Lower lobe of right lung (tissue), 2 donors: ENCODE measurements around the gene GFRA1. TPM values are rescaled to one million over a fixed set of nuclear protein-coding genes. Genes with fewer than 3 reads are reported as not detected.

Experiments used
- ATAC-seq, 2 donors: fragments of 200-7000 bp; cut with Tn5 transposase; one replicate each; pipeline ENCODE4 v1.9.1; 2020 to 2022; ENCODE audit warnings: mild to moderate bottlenecking in 2 of 2, moderate library complexity in 2 of 2
- DNase-seq: peaks from one replicate; pipeline ENCODE4 v3.0.0-alpha.2; 2020
- H3K27ac ChIP-seq: fragments of 200-600 bp; one replicate; pipeline ENCODE4 v1.8.0; 2022
- H3K27me3 ChIP-seq: fragments of 200-600 bp; one replicate; pipeline ENCODE4 v1.8.0; 2022; ENCODE audit warnings: low read depth
- H3K36me3 ChIP-seq: fragments of 200-600 bp; one replicate; pipeline ENCODE4 v1.8.0; 2022; ENCODE audit warnings: mild to moderate bottlenecking
- H3K4me1 ChIP-seq: fragments of 200-600 bp; one replicate; pipeline ENCODE4 v1.8.0; 2022
- H3K4me3 ChIP-seq: fragments of 200-600 bp; one replicate; pipeline ENCODE4 v1.8.0; 2022; ENCODE audit warnings: mild to moderate bottlenecking
- H3K9me3 ChIP-seq: fragments of 200-600 bp; one replicate; pipeline ENCODE4 v1.8.0; 2022
- CTCF ChIP-seq: fragments of 200-600 bp; IDR thresholded peaks from one replicate; pipeline ENCODE4 v1.8.0; 2022; ENCODE audit warnings: antibody characterized with exemption, mild to moderate bottlenecking
- intact Hi-C: fragments of 100-400 bp; cut with DNase I; formaldehyde crosslinking; loops from one replicate; pipeline ENCODE4 v1.11.0; 2022
- total RNA-seq: library from RNA; stranded (reverse); fragmentation: NEBNext Ultra II Directional; extraction: Animal tissue kit (Norgen Biotek cat#: 25700); gene quantifications from one replicate; pipeline ENCODE4 v1.2.1, GENCODE V29; 2021
- donor health status: DM: no; HTN: yes; CAD: no; lungs with severe emphysema.

The GFRA1 gene
- total RNA-seq, 1 donor from 2014 or later, result 9.8 TPM

- no peak for TF ChIP-seq CTCF
Observed at GRCh38 chr10:116186273-116186672, 86.7 kb downstream of the GFRA1 start.

DNA sequence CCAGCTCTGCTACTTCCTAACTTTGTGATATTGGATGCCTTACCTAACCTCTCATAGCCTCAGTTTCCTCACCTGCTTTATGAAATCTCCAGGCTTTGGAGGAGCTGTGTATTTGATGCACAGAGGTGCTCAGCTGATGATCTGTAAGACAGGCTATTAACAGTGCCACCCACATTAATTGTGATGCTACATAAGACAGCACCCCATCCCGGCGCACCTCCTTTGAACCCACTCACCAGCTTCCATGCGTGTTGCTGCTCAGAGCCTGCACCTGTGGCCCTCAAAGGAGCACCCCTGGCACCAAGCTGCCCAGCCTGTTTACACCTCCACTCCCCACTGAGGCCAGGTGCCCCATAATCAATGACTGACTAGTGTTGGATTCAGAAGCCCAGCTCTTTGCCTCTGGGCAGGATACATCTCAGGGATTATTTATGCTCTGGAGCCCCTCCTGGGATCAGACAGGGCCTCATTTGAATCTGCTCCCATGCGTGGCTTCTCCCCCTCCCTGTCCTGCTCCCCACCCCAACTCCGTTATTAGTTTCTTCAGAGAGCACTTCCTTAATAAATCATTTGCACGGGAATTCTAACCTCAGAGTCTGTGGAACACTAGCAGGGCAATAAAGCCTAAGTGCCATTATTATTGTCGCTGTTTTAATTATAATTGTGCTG lies 87.7 kb downstream of the GFRA1 start:
- DNase-seq, result no peak

More at GRCh38 chr10:116186273-116186672, 86.7 kb downstream of the GFRA1 start:
- no peaks in the 10 kb centered on the region for H3K27me3 ChIP-seq
- ATAC-seq (no peak), DNase-seq (no peak)
- H3K4me3 ChIP-seq, result no peak overlapping the region
- intact Hi-C loops, result no loop called here
- H3K4me1 ChIP-seq, result no peaks in the 10 kb centered on the region
- no peaks in the 10 kb centered on the region for H3K36me3 ChIP-seq
- H3K27ac ChIP-seq, result no peak overlapping the region
- no peaks in the 10 kb centered on the region for H3K9me3 ChIP-seq

GRCh38 chr10:116184512-116184794 lies 88.6 kb downstream of the GFRA1 start:
- ATAC-seq, result no peak
- Histone ChIP-seq H3K27ac (no peak overlapping the region), H3K4me3 (no peak overlapping the region), H3K27me3 (no peaks in the 10 kb centered on the region), H3K36me3 (no peaks in the 10 kb centered on the region), H3K4me1 (no peaks in the 10 kb centered on the region), H3K9me3 (no peaks in the 10 kb centered on the region)
- TF ChIP-seq CTCF, result no peak
- intact Hi-C loops, result no loop called here
- DNase-seq, result no peak

More for the DNA sequence above, 87.7 kb downstream of the GFRA1 start:
- Histone ChIP-seq H3K9me3 (no peaks in the 10 kb centered on the region), H3K27ac (no peak overlapping the region), H3K27me3 (no peaks in the 10 kb centered on the region), H3K4me1 (no peaks in the 10 kb centered on the region), H3K4me3 (no peak overlapping the region), H3K36me3 (no peaks in the 10 kb centered on the region)
- no peak for TF ChIP-seq CTCF
- no peak for ATAC-seq
- intact Hi-C loops, result no loop called here

GRCh38 chr10:116183733-116184511 lies 89.1 kb downstream of the GFRA1 start:
- intact Hi-C loops, result no loop called here
- Histone ChIP-seq H3K4me3 (no peak overlapping the region), H3K27me3 (no peaks in the 10 kb centered on the region), H3K4me1 (no peaks in the 10 kb centered on the region), H3K36me3 (no peaks in the 10 kb centered on the region), H3K9me3 (no peaks in the 10 kb centered on the region), H3K27ac (no peak overlapping the region)
- no peak for TF ChIP-seq CTCF
- no peak for ATAC-seq
- no peak for DNase-seq

DNA sequence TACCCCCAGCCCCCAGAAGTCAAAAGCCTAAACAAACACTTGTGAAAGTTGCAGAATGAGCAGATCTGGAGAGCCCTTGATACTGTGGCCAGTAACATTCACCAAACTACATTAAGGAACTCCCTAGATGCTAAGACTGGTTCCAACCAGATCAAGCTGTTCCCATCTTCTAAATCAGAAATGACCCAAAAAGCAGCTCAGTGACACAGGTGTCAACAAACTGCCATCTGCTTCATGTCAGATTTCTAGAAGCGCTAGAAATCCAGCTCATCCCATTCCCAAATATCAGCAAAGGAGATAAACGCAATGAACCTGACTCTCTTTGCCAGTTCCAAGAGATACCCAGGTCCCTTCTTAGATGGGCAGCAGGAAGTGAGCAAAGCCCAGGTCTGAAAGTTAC lies 90.6 kb downstream of the GFRA1 start:
- Histone ChIP-seq H3K4me1 (no peaks in the 10 kb centered on the region), H3K36me3 (no peaks in the 10 kb centered on the region), H3K27ac (no peak overlapping the region), H3K27me3 (no peaks in the 10 kb centered on the region), H3K4me3 (no peak overlapping the region), H3K9me3 (no peaks in the 10 kb centered on the region)
- no peak for ATAC-seq
- TF ChIP-seq CTCF, result no peak
- no peak for DNase-seq
- intact Hi-C loops, result no loop called here
